Esophagus muscularis mucosa (tissue), 3 donors: Measurements from ENCODE around the gene CHMP6.

ENCODE experiments used
- CTCF ChIP-seq, 3 experiments: fragments of 200-600 bp in 2 of 3; fragments of 450-650 bp in 1 of 3; sonication (generic) in 2 of 3; IDR thresholded peaks; one replicate each; pipeline ENCODE4 v1.5.1; 2017 to 2019; ENCODE audit warnings: antibody characterized with exemption in 3 of 3, mild to moderate bottlenecking in 2 of 3, moderate library complexity in 1 of 3
- EP300 ChIP-seq: sonication (generic); formaldehyde crosslinking; IDR thresholded peaks from one replicate; pipeline ENCODE4 v1.6.1; 2017; ENCODE audit warnings: antibody characterized with exemption

- no peak for TF ChIP-seq CTCF (IDR thresholded peaks at IDR 0.05)
- no peak for TF ChIP-seq EP300
These were observed 52.2 kb downstream of the CHMP6 start for GRCh38 chr17:81043725-81044427.
